Ishikawa (cell line): ENCODE data around the gene FAM234A.

Experiments used
- CEBPB ChIP-seq: IDR thresholded peaks from 2 replicates; pipeline ENCODE4 v1.6.1; 2012
- CREB1 ChIP-seq: IDR thresholded peaks from 2 replicates; pipeline ENCODE4 v1.6.1; 2012; ENCODE audit warnings: low read depth
- EGR1 ChIP-seq: IDR thresholded peaks from 2 replicates; pipeline ENCODE4 v1.6.1; 2012
- EP300 ChIP-seq: IDR thresholded peaks from 2 replicates; pipeline ENCODE4 v1.6.1; 2012; ENCODE audit warnings: borderline replicate concordance
- FOXM1 ChIP-seq: IDR thresholded peaks from 2 replicates; pipeline ENCODE4 v1.6.1; 2012; ENCODE audit warnings: low read depth, borderline replicate concordance
- NFIC ChIP-seq: IDR thresholded peaks from 2 replicates; pipeline ENCODE4 v1.6.1; 2012
- RAD21 ChIP-seq: IDR thresholded peaks from 2 replicates; pipeline ENCODE4 v1.6.1; 2012; ENCODE audit warnings: low read depth
- TAF1 ChIP-seq: IDR thresholded peaks from 2 replicates; pipeline ENCODE4 v1.6.1; 2012; ENCODE audit warnings: low read depth, mild to moderate bottlenecking
- TCF12 ChIP-seq: IDR thresholded peaks from 2 replicates; pipeline ENCODE4 v1.6.1; 2012; ENCODE audit warnings: low read depth
- TEAD4 ChIP-seq: IDR thresholded peaks from 2 replicates; pipeline ENCODE4 v1.6.1; 2012
- YY1 ChIP-seq: IDR thresholded peaks from 2 replicates; pipeline ENCODE4 v1.6.1; 2012; ENCODE audit warnings: low read depth
- ZBTB7A ChIP-seq: IDR thresholded peaks from 2 replicates; pipeline ENCODE4 v1.6.1; 2012; ENCODE audit warnings: low read depth
- TF ChIP-seq, protein P1 (sequence below): IDR thresholded peaks from 2 replicates; pipeline ENCODE4 v1.6.1; 2012
- TF ChIP-seq, protein P2 (sequence below): IDR thresholded peaks from 2 replicates; pipeline ENCODE4 v1.6.1; 2012; ENCODE audit warnings: low read depth, mild to moderate bottlenecking
- TF ChIP-seq, protein P3 (sequence below): IDR thresholded peaks from 2 replicates; pipeline ENCODE4 v1.6.1; 2012

FAM234A gene

GRCh38 chr16:269061-269796 is 34.6 kb downstream of the FAM234A start:
- TF ChIP-seq FOXM1 (no peak), NFIC (no peak), RAD21 (no peak), EP300 (no peak), TAF1 (no peak), ZBTB7A (no peak), CEBPB (no peak), TEAD4 (no peak), CREB1 (no peak), TCF12 (no peak), YY1 (no peak), EGR1 (no peak)
- TF ChIP-seq, protein P1, sequence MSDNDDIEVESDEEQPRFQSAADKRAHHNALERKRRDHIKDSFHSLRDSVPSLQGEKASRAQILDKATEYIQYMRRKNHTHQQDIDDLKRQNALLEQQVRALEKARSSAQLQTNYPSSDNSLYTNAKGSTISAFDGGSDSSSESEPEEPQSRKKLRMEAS: no peak
- TF ChIP-seq, protein P2, sequence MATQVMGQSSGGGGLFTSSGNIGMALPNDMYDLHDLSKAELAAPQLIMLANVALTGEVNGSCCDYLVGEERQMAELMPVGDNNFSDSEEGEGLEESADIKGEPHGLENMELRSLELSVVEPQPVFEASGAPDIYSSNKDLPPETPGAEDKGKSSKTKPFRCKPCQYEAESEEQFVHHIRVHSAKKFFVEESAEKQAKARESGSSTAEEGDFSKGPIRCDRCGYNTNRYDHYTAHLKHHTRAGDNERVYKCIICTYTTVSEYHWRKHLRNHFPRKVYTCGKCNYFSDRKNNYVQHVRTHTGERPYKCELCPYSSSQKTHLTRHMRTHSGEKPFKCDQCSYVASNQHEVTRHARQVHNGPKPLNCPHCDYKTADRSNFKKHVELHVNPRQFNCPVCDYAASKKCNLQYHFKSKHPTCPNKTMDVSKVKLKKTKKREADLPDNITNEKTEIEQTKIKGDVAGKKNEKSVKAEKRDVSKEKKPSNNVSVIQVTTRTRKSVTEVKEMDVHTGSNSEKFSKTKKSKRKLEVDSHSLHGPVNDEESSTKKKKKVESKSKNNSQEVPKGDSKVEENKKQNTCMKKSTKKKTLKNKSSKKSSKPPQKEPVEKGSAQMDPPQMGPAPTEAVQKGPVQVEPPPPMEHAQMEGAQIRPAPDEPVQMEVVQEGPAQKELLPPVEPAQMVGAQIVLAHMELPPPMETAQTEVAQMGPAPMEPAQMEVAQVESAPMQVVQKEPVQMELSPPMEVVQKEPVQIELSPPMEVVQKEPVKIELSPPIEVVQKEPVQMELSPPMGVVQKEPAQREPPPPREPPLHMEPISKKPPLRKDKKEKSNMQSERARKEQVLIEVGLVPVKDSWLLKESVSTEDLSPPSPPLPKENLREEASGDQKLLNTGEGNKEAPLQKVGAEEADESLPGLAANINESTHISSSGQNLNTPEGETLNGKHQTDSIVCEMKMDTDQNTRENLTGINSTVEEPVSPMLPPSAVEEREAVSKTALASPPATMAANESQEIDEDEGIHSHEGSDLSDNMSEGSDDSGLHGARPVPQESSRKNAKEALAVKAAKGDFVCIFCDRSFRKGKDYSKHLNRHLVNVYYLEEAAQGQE: no peak
- TF ChIP-seq, protein P3, sequence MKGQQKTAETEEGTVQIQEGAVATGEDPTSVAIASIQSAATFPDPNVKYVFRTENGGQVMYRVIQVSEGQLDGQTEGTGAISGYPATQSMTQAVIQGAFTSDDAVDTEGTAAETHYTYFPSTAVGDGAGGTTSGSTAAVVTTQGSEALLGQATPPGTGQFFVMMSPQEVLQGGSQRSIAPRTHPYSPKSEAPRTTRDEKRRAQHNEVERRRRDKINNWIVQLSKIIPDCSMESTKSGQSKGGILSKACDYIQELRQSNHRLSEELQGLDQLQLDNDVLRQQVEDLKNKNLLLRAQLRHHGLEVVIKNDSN: no peak

GRCh38 chr16:270381-271255 is 36.0 kb downstream of the FAM234A start:
- TF ChIP-seq NFIC (no peak), TCF12 (no peak), RAD21 (no peak), CREB1 (no peak), FOXM1 (no peak), YY1 (no peak), TEAD4 (no peak), CEBPB (no peak), TAF1 (no peak), EGR1 (no peak), EP300 (no peak)
- TF ChIP-seq, protein P2: no peak
- TF ChIP-seq, protein P3: no peak
- TF ChIP-seq, protein P1: no peak

DNA sequence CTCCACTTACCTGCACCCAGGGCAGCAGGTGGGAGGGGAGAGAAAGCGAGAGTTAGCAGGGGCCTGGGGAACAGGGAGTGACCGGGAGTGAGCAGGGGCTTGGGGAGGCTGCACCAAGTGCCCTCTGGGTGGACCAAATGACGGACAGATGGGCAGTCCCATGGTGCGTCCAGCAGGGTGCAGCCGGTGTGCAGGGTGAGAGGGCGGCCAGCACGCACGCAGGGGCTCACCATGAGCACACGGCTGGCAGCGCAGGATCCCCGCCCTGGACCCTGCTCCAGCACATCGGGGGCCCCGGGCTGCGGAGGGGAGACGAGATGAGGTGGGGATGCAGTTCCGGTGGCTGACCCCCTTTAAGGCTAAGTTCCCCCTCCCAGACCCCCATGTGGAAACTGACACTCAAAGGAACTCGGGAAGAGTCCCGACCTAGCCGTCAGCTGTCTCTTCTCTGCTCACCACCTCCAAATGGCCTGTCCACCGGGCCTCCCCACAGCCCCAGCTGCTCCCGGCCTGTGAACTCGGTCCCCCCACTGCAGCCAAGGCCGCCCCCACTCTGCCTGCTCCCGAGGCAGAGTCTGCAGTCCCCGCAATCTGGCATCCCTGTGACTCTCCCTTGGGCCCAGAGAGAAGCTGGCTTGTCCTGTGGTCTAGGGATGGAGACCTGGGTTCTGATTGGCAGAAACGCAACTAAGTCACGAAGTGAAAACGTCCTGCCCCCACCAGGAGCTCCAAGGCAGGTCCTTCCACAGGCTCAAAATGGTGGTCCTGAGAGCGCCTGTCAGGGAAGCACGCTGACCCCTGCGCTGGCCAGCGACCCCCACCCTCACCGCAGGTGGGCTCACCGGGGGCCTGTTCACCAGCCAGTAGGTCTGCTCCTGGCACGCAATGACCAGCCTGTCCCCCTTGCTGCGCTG is 38.3 kb downstream of the FAM234A start:
- no peak for TF ChIP-seq CEBPB
- TF ChIP-seq, protein P2: no peak
- TF ChIP-seq ZBTB7A: no peak
- TF ChIP-seq TCF12: no peak
- no peak for TF ChIP-seq FOXM1
- TF ChIP-seq EGR1: no peak
- TF ChIP-seq TEAD4: no peak
- TF ChIP-seq YY1: no peak
- no peak for TF ChIP-seq RAD21
- TF ChIP-seq, protein P1: no peak
- TF ChIP-seq, protein P3: no peak
- no peak for TF ChIP-seq TAF1
- no peak for TF ChIP-seq NFIC
- TF ChIP-seq EP300: no peak
- no peak for TF ChIP-seq CREB1
